ENCODE results near the gene RFX1.
"Not testable (repeated sequence)": the region's sequence is repeated elsewhere in the genome, so short reads cannot be mapped to it uniquely, and the experiment has no call there.

Gene RFX1

GRCh38 chr19:14026652-14027192 lies 20.6 kb upstream of the RFX1 start:
- DNase-seq (ENCODE audit: low spot score), result not testable (repeated sequence)

- peak; percentile 77 for DNase-seq (ENCODE audit: low spot score)
Measured at GRCh38 chr19:14023404-14024235, 17.5 kb upstream of the RFX1 start.

- no peak for DNase-seq (ENCODE audit: low spot score)
Measured at GRCh38 chr19:14022469-14022868, 16.3 kb upstream of the RFX1 start.

- DNase-seq (ENCODE audit: low spot score), result no peak
Measured at GRCh38 chr19:14021474-14021873, 15.4 kb upstream of the RFX1 start.

- DNase-seq (ENCODE audit: low spot score), result not testable (repeated sequence)
Measured at GRCh38 chr19:14019739-14020138, 13.6 kb upstream of the RFX1 start.

- DNase-seq (ENCODE audit: low spot score), result no peak
Measured at GRCh38 chr19:14019100-14019499, 13.0 kb upstream of the RFX1 start.

GRCh38 chr19:14015524-14016035 lies 9.5 kb upstream of the RFX1 start:
- DNase-seq (ENCODE audit: low spot score), result no peak

- no peak for DNase-seq (ENCODE audit: low spot score)
Measured at GRCh38 chr19:14012378-14012915, 6.3 kb upstream of the RFX1 start.

- peak; percentile 84 for DNase-seq (ENCODE audit: low spot score)
Measured at GRCh38 chr19:14006766-14007562, 844 bp upstream of the RFX1 start.

- DNase-seq (ENCODE audit: low spot score), result peak; percentile 87
Measured at GRCh38 chr19:14005349-14006084, 603 bp downstream of the RFX1 start.

GRCh38 chr19:14004619-14005348 lies 1.3 kb downstream of the RFX1 start:
- DNase-seq (ENCODE audit: low spot score), result no peak

GRCh38 chr19:14003251-14004055 lies 2.7 kb downstream of the RFX1 start:
- no peak for DNase-seq (ENCODE audit: low spot score)

GRCh38 chr19:14002571-14003250 lies 3.4 kb downstream of the RFX1 start:
- no peak for DNase-seq (ENCODE audit: low spot score)

- no peak for DNase-seq (ENCODE audit: low spot score)
Measured at GRCh38 chr19:14000691-14001375, 5.3 kb downstream of the RFX1 start.

- DNase-seq (ENCODE audit: low spot score), result no peak
Measured at GRCh38 chr19:13999085-13999484, 7.0 kb downstream of the RFX1 start.

GRCh38 chr19:13998426-13998825 lies 7.7 kb downstream of the RFX1 start:
- DNase-seq (ENCODE audit: low spot score), result no peak

GRCh38 chr19:13997631-13997962 lies 8.5 kb downstream of the RFX1 start:
- peak; percentile 4 for DNase-seq (ENCODE audit: low spot score)

- DNase-seq (ENCODE audit: low spot score), result no peak
Measured at GRCh38 chr19:13996928-13997630, 9.0 kb downstream of the RFX1 start.

Measured in iPS-NIHi11 (cell line).